Measurements from ENCODE around the gene GGA3. TPM values are rescaled to one million over a fixed set of nuclear protein-coding genes. Genes with fewer than 3 reads are reported as not detected.
A peak's percentile ranks its signal among the peaks of the same experiment; 100 is the strongest.

Gene GGA3
- total RNA-seq, 1 donor from 2014 or later = 116 TPM

DNA sequence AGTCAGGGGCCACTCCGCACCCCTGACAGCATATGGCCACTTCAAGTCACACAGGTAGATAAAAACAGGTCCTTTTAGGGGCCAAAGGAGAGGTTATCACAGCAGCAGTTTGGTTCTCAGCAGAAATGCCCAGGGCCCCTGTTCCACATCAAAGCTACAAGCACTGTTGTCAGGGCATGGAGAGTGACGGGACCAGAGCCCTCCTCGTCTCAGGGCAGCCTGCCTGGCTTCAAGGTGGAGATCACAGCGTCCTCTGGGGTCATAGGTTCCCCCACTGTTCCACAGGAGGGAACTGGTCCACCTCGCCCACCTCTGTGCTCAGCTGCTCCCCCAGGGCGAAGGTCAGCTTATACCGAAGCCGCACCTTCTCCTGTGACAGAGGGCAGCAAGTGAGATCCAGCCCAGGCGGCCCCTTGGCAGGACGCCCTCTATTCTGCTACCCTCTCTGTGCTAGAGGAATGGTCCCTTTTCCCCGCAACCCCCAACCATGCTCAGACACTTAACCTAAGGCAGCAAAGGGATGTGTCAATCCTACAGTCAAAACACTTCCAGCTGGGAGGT, 23.3 kb downstream of the GGA3 start:
- DNase-seq (no peak), ATAC-seq (ENCODE audit: low read depth) (no peak)
- ChIA-PET CTCF (interaction anchor here (0.5 to 3.7 kb wide), 3 partner anchors 124 to 276 kb away, joined by 3 to 16 read pairs (median 10); no protein-coding TSS in a partner anchor), POLR2A (interaction anchor here (2.8 kb wide), 1 partner anchor 12 kb away, joined by 7 read pairs; no protein-coding TSS in a partner anchor)
- intact Hi-C loops (cut with micrococcal nuclease) = loop anchor here (1.0 to 5.0 kb wide), 3 partner anchors 34 to 174 kb away; partner anchors contain the start of gene MIF4GD
- TF ChIP-seq, protein P1, sequence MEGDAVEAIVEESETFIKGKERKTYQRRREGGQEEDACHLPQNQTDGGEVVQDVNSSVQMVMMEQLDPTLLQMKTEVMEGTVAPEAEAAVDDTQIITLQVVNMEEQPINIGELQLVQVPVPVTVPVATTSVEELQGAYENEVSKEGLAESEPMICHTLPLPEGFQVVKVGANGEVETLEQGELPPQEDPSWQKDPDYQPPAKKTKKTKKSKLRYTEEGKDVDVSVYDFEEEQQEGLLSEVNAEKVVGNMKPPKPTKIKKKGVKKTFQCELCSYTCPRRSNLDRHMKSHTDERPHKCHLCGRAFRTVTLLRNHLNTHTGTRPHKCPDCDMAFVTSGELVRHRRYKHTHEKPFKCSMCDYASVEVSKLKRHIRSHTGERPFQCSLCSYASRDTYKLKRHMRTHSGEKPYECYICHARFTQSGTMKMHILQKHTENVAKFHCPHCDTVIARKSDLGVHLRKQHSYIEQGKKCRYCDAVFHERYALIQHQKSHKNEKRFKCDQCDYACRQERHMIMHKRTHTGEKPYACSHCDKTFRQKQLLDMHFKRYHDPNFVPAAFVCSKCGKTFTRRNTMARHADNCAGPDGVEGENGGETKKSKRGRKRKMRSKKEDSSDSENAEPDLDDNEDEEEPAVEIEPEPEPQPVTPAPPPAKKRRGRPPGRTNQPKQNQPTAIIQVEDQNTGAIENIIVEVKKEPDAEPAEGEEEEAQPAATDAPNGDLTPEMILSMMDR (IDR thresholded peaks at IDR 0.05) = no peak
- Mint-ChIP-seq H3K36me3 (ENCODE audit: low read depth) (peaks cover 89% of the 10 kb centered on the region), H3K4me1 (peaks cover 29% of the 10 kb centered on the region), H3K27ac (peak overlapping the region; percentile 65), H3K4me3 (no peak overlapping the region), H3K9me3 (no peaks in the 10 kb centered on the region), H3K27me3 (no peaks in the 10 kb centered on the region)

DNA sequence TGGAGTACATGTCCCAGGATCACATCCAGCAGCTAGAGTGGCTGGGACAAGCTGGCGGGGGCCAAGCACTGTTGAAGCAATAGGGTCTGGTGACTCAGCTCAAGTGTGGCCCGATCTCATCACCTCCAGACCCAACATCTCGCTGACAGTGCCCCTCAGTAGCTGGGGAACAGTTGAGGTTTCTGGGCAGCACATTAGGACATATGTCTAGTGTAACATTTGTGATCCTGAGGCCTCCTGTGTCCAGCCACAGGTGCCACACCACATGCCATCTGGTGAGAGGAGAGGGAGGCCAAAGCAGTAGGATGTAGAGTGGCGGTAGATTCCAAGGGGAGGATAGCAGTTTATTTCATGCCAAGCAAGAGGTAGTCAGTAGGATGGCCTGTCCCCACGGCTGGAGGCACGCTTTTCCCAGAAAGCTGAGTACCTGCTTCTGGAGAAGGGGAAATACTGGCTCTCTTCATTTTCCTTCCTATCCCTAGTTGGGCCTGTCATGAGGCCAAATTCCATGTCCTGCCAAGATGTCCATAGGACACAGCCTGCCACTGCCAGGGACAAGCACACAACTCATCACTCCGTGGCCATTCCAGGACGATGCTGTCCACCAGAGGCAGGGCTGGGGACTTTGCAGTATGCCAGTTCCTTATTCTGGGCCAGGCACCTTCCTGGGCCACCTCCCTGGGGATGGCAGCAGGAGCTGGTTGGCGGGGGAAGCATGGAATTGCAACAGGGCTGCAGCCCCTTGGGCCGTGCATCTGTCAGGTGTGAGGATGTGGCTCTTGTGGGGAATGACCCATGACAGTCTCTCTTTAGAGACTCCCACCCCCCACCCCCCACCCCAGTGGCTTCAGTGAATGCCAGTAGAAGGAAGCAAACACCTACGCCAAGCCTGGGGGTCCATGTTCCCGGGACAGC, 24.0 kb downstream of the GGA3 start:
- no peak for ATAC-seq (ENCODE audit: low read depth)
- peak overlapping the region; percentile 65 for H3K27ac Mint-ChIP-seq
- no peaks in the 10 kb centered on the region for H3K9me3 Mint-ChIP-seq
- TF ChIP-seq, protein P1 (IDR thresholded peaks at IDR 0.05) = no peak
- DNase-seq = no peak
- no peak overlapping the region for H3K4me3 Mint-ChIP-seq
- CTCF ChIA-PET = interaction anchor here (0.8 to 2.3 kb wide), 5 partner anchors 9 to 175 kb away, joined by 3 to 10 read pairs (median 3); no protein-coding TSS in a partner anchor
- POLR2A ChIA-PET = interaction anchor here (0.6 kb wide), 1 partner anchor 26 kb away, joined by 7 read pairs; no protein-coding TSS in a partner anchor
- H3K27me3 Mint-ChIP-seq = no peaks in the 10 kb centered on the region
- H3K36me3 Mint-ChIP-seq (ENCODE audit: low read depth) = peaks cover 91% of the 10 kb centered on the region
- peaks cover 22% of the 10 kb centered on the region for H3K4me1 Mint-ChIP-seq
- intact Hi-C loops (cut with micrococcal nuclease) = loop anchor here (1.0 to 5.0 kb wide), 3 partner anchors 35 to 175 kb away; partner anchors contain the start of gene MIF4GD

DNA sequence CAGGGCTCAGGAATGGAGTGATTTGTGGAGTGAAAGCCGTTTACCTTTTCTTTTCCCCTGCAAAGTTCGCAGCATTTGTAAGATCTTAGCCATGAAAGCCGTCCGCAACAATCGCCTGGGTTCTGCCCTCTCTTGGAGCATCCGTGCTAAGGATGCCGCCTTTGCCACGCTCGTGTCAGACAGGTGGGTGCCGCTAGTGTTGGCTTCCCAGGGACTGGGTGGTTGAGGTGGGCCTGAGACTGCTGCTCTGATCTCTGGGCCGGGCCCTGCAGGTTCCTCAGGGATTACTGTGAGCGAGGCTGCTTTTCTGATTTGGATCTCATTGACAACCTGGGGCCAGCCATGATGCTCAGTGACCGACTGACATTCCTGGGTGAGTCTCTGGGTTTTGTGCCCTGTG, 28.6 kb downstream of the GGA3 start:
- Mint-ChIP-seq H3K36me3 (ENCODE audit: low read depth) (peaks cover 93% of the 10 kb centered on the region), H3K4me3 (no peak overlapping the region), H3K4me1 (no peaks in the 10 kb centered on the region), H3K27me3 (no peaks in the 10 kb centered on the region), H3K9me3 (no peaks in the 10 kb centered on the region), H3K27ac (no peak overlapping the region)
- CTCF ChIA-PET = no interaction called here
- intact Hi-C loops (cut with micrococcal nuclease) = loop anchor here (1.0 kb wide), 1 partner anchor 14 kb away; no protein-coding TSS in a partner anchor
- DNase-seq (no peak), ATAC-seq (ENCODE audit: low read depth) (no peak)
- POLR2A ChIA-PET = interaction anchor here (0.7 kb wide), 1 partner anchor 106 kb away, joined by 3 read pairs; no protein-coding TSS in a partner anchor
- TF ChIP-seq, protein P1 (IDR thresholded peaks at IDR 0.05) = no peak

DNA sequence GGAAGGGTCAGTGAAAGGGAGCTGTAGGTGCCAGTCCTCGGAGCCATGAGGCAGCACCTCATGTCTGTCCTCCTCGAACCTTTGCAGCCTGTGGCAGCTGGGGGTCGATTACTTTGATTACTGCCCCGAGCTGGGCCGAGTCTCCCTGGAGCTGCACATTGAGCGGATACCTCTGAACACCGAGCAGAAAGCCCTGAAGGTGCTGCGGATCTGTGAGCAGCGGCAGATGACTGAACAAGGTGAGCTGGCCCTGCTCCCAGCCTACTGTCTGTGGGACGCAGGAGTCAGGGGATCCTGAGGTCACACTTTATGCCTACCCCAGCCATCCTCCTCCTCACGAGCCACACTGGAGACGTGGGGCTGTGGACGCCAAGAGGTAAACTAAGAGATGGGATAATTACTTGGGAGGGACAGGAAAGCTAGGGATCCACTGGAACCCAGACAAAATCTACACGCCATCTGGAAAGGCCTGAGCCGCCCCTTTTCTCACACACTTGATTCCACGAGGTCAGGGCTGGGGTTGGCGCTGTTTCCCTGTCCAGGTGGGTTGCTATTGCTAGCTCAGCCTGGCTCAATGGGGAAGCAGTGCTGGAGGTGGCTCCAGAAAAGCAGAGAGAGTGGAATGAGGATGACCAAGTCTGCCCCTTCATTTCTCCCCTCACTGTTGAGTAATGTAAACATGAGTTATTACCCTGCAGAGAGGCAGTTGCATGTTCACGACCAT, 29.5 kb downstream of the GGA3 start:
- no peaks in the 10 kb centered on the region for H3K27me3 Mint-ChIP-seq
- DNase-seq = no peak
- ATAC-seq (ENCODE audit: low read depth) = no peak
- TF ChIP-seq, protein P1 (IDR thresholded peaks at IDR 0.05) = no peak
- H3K27ac Mint-ChIP-seq = no peak overlapping the region
- peaks cover 88% of the 10 kb centered on the region for H3K36me3 Mint-ChIP-seq (ENCODE audit: low read depth)
- POLR2A ChIA-PET = interaction anchor here (0.5 to 0.7 kb wide), 2 partner anchors 87 to 105 kb away, joined by 3 to 8 read pairs; no protein-coding TSS in a partner anchor
- H3K4me1 Mint-ChIP-seq = no peaks in the 10 kb centered on the region
- no peak overlapping the region for H3K4me3 Mint-ChIP-seq
- CTCF ChIA-PET = no interaction called here
- intact Hi-C loops (cut with micrococcal nuclease) = loop anchor here (1.0 kb wide), 1 partner anchor 14 kb away; no protein-coding TSS in a partner anchor
- no peaks in the 10 kb centered on the region for H3K9me3 Mint-ChIP-seq

All from activated B cell treated with CpG ODN at 0.5 μM for 24 hours (primary cell).